NAMALWA (cell line): ENCODE measurements around the gene NPNT.

Experiments
- DNase-seq: peaks from one replicate; pipeline ENCODE4 v3.0.0-alpha.2; 2015; ENCODE audit warnings: low spot score

Gene NPNT

DNA sequence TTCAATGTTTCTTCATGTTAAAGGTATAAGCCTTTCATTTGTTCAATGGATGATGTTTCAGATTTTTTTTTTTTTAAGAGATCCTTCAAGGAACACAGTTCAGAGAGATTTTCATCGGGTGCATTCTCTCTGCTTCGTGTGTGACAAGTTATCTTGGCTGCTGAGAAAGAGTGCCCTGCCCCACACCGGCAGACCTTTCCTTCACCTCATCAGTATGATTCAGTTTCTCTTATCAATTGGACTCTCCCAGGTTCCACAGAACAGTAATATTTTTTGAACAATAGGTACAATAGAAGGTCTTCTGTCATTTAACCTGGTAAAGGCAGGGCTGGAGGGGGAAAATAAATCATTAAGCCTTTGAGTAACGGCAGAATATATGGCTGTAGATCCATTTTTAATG, 75.8 kb downstream of the NPNT start:
- DNase-seq: no peak

GRCh38 chr4:105972946-105973621, 77.8 kb downstream of the NPNT start:
- no peak for DNase-seq

DNA sequence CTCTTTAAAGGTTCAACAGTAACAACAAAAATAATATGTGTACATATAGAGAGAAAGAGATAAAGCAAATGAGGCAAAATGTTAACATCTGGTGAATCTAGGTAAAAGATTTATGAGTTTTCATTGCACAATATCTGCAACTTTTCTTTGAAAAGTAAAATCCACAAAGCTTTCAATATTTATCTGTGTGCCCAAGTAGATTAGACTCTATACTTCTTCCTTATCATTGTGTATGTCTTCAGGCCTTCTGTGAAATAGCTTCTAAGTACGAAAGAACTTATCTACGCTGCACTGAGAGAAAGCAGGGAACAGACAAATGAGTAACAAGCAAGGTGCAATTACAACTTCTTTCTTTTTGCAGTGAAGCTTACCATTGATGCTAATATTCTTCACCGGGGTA, 81.6 kb downstream of the NPNT start:
- DNase-seq: no peak

DNA sequence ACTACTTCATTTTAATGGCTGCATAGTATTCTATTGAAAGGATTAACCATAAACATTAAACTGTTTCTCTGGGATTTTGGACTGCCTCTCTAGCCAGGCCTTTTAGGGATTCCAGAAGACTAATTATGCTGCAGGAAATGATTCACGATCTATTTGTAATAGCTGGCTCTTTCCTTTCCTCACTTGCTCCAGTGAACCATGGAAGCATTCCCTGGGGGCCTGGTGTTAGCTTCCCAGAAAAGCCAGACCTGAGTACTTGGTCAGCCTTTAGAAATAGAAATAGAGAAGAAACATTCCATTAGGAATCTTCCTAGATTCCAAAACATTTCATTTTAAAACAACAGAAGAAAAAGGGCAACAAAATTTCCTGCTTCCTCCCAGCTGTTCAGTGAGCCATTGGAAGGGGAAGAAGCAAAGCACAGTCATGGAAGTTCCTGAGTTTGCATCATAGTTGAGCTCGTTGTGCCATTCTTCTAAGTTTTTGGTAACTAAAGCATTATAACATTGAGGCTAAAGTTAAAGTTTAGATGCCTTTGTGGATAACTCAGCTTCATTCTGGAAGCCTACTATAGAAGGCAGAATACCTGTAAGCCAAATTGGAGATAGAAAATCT, 83.5 kb downstream of the NPNT start:
- DNase-seq: no peak

- no peak for DNase-seq
Observed at GRCh38 chr4:105979506-105979905, 84.2 kb downstream of the NPNT start.

GRCh38 chr4:105988671-105989070, 93.4 kb downstream of the NPNT start:
- no peak for DNase-seq

GRCh38 chr4:105989485-105990242, 94.4 kb downstream of the NPNT start:
- DNase-seq: no peak

GRCh38 chr4:105990933-105991332, 95.7 kb downstream of the NPNT start:
- DNase-seq: no peak

- DNase-seq: no peak
Observed at GRCh38 chr4:105991726-105992125, 96.5 kb downstream of the NPNT start.

- DNase-seq: no peak
Observed at GRCh38 chr4:105992641-105993305, 97.5 kb downstream of the NPNT start.

DNA sequence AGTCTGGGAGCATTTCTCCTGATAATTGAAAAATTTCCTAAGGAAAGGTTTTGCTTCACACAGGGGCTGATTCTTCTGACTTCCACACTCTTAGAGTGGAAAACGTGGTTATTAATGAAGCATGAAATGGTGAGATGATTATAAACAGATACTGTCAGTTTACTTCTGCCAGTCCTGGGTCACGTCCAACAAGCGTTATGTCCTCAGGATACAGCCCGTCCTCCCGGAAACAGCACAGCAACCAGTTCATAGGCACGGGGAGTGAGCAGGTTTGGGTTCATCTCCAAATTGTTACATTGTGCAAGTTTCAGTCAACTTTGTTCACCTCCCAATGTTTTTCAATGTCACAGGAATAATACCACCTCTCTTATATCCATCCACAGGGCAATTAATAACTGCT, 98.8 kb downstream of the NPNT start:
- DNase-seq: no peak

DNA sequence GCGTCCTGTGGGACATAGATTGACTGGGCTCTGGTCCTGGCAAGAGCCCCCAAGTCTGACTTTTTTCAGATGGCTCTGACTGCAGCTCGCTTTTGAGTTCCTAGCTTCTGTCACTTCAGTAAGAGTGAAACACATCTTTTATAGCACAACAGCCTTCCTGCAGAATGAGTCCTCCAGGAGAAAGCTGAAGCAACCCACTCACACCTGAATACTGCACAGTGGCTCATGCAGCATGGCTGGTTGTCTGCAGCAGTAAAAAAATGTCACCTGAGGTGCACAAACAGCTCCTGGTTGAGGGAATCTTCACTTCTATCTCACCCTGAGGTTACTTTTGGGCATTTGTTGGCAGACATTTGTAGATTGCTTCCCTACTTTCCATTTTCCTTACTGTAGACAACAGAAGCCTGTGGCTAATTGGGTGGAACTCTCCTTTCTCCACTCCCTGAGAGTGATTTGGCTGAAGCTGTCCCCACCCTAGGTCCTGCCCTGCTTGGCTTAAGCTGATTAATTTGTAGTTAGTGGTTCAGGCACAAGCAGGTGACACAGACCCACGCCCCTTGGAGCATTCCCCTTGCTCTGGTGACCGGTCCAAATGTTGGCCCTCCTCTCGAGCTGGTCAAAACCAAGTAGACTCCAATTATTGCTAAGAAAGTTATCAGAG, 99.7 kb downstream of the NPNT start:
- no peak for DNase-seq

GRCh38 chr4:105996845-105997244, 101.6 kb downstream of the NPNT start:
- no peak for DNase-seq

DNA sequence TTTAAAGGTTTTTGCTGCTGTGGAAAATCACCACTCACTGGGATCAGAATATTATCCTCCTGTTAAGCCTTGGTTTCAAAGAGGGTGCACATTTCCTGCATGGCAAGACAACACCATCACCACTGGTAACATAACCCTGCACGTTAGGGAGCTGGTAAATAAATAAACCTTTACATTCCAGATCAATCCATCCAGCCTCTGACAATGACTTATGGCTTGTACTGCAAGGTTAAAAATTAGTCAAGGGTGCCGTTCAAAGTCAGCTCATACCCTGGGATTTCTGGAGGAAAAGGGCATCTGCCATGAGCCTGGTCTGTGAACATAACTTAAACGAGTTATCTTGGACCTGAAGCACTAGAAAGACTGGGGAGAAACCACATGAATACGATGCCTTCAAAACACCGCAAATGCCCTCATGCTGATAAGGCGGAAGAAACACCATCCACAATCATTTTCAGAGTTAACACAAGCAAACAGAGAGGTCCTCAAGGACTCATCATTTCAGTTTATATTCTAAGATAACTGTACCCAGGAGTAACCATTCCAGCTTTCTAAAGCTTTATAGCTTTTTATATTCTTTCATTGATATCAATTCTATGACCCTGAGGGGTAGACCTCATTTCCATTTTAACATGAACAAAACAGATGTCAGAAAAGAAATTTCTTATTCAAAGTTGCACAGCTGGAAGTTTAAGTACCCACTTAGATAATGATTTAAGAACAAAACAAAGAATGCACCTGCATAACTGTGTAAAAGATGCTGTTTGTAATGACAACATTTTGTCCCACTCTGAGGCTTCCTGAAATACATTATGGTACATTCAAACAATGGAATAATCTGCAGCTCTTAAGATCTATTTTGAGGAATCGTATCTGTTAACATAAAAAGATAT, 103.1 kb downstream of the NPNT start:
- DNase-seq: no peak

- DNase-seq: no peak
Observed at GRCh38 chr4:106002994-106003393, 107.7 kb downstream of the NPNT start.

GRCh38 chr4:106010761-106011160, 115.5 kb downstream of the NPNT start:
- no peak for DNase-seq

DNA sequence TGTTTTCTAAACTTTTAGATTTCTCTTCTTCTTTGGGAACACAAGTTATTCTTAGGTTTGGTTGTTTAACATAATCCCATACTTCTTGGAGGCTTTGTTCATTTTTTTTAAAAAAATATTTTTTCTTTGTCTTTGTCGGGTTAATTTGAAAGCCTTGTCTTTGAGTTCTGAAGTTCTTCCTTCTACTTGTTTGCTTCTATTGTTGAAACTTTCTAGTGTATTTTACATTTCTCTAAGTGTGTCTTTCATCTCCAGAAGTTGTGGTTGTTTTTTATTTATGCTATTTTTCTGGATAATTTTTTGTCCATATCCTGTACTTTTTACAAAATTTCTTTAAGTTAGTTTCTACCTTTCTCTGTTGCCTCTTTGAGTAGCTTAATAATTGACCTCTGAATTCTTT, 116.1 kb downstream of the NPNT start:
- DNase-seq: no peak

GRCh38 chr4:106017975-106018374, 122.7 kb downstream of the NPNT start:
- DNase-seq: no peak

DNA sequence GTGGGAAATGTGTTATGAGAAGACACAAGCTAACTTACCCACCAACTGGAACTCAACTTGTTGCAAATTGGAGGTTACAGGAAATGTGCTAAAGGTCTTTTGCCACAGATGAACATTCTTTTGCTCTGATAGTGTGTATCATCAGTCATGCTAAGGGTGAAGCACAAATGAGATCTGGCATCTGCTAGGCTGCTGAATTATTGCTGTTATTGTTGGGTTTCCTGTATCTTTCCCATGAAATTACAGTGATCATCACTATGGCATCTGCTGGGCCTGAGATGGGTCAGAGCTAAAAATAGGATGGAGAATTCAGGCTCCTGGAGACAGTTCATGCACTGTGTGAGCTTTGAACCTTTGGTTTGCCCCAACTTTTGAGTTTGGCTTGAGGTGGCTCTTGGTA, 124.5 kb downstream of the NPNT start:
- DNase-seq: no peak
